Spinal cord (tissue), 10 donors: Measurements from ENCODE around the gene ULBP2. TPM values are rescaled to one million over a fixed set of nuclear protein-coding genes. Genes with fewer than 3 reads are reported as not detected.
A peak's percentile ranks its signal among the peaks of the same experiment; 100 is the strongest.
"Not testable (repeated sequence)": the region's sequence is repeated elsewhere in the genome, so short reads cannot be mapped to it uniquely, and the experiment has no call there.

Experiments
- DNase-seq, 6 donors: peaks; one replicate each; pipeline versions ENCODE4 v3.0.0 to v3.0.0-alpha.2; 2013 to 2015; ENCODE audit warnings: low spot score in 6 of 6, low read depth in 4 of 6
- H3K27ac ChIP-seq: one replicate; pipeline ENCODE4 v1.5.1; 2013; ENCODE audit warnings: low read depth, low read length, control low read depth
- H3K27me3 ChIP-seq: one replicate; pipeline ENCODE4 v1.6.1; 2013; ENCODE audit warnings: low read length; ENCODE audit not compliant: control insufficient read depth, insufficient read depth
- H3K36me3 ChIP-seq: one replicate; pipeline ENCODE4 v1.6.1; 2013; ENCODE audit warnings: low read length; ENCODE audit not compliant: control insufficient read depth, insufficient read depth
- H3K4me1 ChIP-seq: one replicate; pipeline ENCODE4 v1.6.1; 2013; ENCODE audit warnings: low read length; ENCODE audit not compliant: control insufficient read depth, insufficient read depth
- H3K4me3 ChIP-seq: one replicate; pipeline ENCODE4 v1.5.1; 2013; ENCODE audit warnings: low read depth, low read length, control low read depth
- H3K9me3 ChIP-seq: one replicate; pipeline ENCODE4 v1.6.1; 2013; ENCODE audit warnings: low read length; ENCODE audit not compliant: control insufficient read depth, insufficient read depth
- WGBS: methylation state at CpG from one replicate; pipeline ENCODE4 v1.1.5; 2013; ENCODE audit warnings: missing lambda C conversion rate; ENCODE audit not compliant: insufficient coverage; 5-methylcytosine and 5-hydroxymethylcytosine counted together
- polyA plus RNA-seq, 2 donors: library from polyadenylated mRNA; unstranded; fragments of 120-200 nt; gene quantifications; one replicate each; pipeline ENCODE4 v1.2.1, GENCODE V29; 2013; ENCODE audit not compliant: insufficient read length in 2 of 2
- total RNA-seq, 2 donors: library from RNA; depleted of rRNA in 1 of 2; stranded (reverse); fragments of 120-200 nt in 1 of 2; fragments of >200 nt in 1 of 2; gene quantifications; one replicate each; pipeline versions ENCODE4 v1.2.3 to v1.2.4, GENCODE V29; 2013 to 2014
- donor health status: healthy.

Gene ULBP2
- total and polyA plus RNA-seq, 4 donors: 0.55 to 1.9 (median 1.3) TPM

DNA sequence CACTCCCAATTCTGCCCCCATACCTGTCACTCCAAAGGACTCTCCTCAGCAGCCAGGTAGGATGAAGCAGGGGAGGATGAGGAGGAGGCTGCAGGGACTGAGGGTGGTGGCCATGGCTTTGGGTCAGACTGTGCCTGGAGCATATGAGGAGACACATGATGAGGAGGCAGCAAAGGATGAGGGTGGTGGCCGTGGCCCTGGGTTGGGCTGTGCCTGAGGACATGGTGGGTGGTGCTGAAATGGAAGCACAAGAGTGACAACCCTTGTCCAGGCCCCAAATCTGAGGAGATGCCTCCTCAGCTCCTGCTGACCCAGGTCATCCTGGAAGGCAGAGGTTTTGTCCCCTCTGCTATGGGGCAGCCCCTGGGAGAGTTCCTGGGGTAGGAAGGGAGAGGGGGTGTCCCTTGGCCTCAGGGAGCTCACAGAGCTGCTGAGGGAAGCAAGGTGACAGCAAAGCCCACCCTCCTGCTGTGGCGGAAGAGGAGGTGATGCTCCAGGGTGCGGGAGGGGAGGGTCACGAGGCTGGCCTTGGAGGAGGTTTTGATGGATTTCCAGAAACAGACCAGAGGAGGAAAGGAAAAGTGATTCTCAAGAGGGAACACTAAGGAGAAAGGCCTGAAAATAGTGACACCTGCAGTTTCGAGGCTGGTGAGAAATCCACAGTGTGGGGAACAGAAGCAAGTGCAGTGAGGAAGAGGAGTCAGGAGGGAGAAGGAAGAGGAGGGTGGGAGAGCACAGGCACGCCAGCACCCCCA lies 23.5 kb upstream of the ULBP2 start:
- H3K9me3 ChIP-seq: no peaks in the 10 kb centered on the region
- DNase-seq: no peak
- no peaks in the 10 kb centered on the region for H3K36me3 ChIP-seq
- H3K27ac ChIP-seq: no peak overlapping the region
- 79% methylated on average over 6 of the region's 6 CpGs for WGBS
- peaks cover 13% of the 10 kb centered on the region for H3K4me1 ChIP-seq
- H3K27me3 ChIP-seq: peaks cover 19% of the 10 kb centered on the region
- H3K4me3 ChIP-seq: no peak overlapping the region

DNA sequence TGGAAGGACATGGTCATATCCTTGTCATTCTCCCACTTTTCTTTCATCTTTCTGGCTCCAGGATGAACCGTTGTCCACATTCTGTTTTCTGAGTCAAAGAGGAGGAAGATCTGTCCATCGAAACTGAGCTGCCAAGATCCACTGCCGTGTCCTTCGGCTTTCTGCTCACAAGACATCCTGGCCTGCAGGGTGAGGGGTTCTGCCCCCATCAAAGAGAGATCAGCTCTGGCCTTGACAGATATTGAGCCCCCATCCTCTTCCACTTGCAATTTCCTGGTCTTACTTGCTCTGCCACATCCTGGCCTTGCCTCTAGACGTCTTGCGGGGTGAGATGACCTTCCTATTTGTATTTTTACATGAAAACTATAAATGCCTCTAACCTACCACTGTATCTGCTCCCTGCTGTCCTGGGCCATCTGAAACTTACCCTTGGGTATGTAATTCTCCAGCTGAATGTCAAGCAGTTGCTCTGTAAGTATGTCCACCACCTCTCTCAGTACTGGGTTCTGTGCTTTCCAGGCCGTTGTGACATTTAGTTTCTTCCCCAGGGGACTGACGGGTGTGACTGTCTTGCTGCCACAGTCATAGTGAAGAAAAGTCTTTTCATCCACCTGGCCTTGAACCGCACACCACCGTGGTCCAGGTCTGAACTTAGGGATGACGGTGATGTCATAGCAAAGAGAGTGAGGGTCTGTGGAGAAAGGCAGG lies 22.5 kb upstream of the ULBP2 start:
- Histone ChIP-seq H3K4me1 (peaks cover 17% of the 10 kb centered on the region), H3K27me3 (peaks cover 29% of the 10 kb centered on the region)
- not testable (repeated sequence) for DNase-seq, H3K36me3 ChIP-seq, H3K27ac ChIP-seq, H3K4me3 ChIP-seq, H3K9me3 ChIP-seq
- WGBS: 93% methylated on average over 3 of the region's 11 CpGs

DNA sequence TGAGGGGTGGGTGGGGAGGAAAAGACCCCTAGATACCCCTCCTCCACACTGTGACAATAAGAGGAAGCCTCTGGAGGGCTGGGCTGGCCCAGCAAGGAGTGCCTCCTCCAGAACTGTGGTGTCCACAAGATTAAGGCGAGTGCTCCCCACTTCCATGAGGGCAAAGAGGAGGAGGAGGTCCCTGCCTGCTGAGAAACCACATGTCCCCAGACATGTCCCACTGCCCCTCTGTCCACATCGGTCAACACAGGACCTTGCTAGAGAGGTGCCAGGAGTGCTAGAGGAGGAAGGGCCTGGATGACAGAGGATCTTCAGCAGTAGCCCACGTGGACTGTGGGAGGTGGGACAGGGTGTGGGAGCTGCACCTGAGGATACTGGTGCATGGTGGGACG lies 22.0 kb upstream of the ULBP2 start:
- no peaks in the 10 kb centered on the region for H3K9me3 ChIP-seq
- WGBS: 91% methylated on average over 3 of the region's 4 CpGs
- H3K27me3 ChIP-seq: peaks cover 34% of the 10 kb centered on the region
- H3K4me3 ChIP-seq: no peak overlapping the region
- H3K27ac ChIP-seq: no peak overlapping the region
- H3K4me1 ChIP-seq: peaks cover 17% of the 10 kb centered on the region
- H3K36me3 ChIP-seq: no peaks in the 10 kb centered on the region
- DNase-seq: no peak

DNA sequence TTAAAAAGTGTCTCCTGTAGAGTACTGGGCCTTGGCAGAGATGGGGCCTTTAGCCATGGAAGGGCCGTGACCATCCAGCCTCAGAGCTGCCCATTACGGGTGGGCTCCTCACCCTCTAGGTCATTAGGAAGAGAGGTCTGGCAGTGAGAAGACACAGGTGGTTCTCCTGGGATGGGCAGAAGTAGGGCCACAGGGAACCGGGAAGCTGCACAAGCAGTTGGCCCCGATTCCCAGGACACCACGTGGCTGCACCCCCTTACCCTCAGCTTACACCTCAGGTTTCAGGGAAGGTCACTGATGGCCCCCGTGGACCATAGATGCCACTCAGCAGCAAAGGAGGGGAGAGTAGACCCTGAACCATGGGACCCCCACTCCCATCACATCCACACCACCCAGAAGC lies 20.5 kb upstream of the ULBP2 start:
- peaks cover 50% of the 10 kb centered on the region for H3K27me3 ChIP-seq

DNA sequence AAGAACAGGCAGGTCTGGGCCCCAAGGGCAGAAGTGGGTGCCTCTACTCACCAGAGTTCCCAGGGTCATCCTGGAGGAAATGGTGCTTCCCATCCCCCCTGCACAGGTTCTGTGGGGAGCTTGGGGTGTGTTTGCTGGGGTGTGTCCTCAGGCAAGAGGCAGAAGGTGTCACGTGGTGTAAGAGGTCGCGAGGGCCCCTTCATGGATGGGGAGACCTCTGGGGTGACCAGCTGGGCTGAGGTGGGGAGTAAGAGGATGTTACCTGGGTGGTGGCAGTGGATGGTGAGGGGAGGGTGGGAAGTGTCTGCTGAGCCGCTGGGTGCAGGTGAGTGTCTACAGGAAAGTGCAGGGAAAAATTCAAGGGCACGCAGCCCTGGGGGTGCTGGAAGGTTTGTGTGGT lies 19.7 kb upstream of the ULBP2 start:
- not testable (repeated sequence) for H3K36me3 ChIP-seq, H3K9me3 ChIP-seq, H3K4me3 ChIP-seq, DNase-seq, H3K27ac ChIP-seq
- 16% methylated on average over 5 of the region's 5 CpGs for WGBS
- H3K27me3 ChIP-seq: peaks cover 55% of the 10 kb centered on the region
- H3K4me1 ChIP-seq: peaks cover 29% of the 10 kb centered on the region

More for the DNA sequence above, 20.5 kb upstream of the ULBP2 start:
- no peaks in the 10 kb centered on the region for H3K36me3 ChIP-seq
- H3K27ac ChIP-seq: no peak overlapping the region
- 88% methylated on average over 5 of the region's 6 CpGs for WGBS
- no peaks in the 10 kb centered on the region for H3K9me3 ChIP-seq
- no peak for DNase-seq
- peaks cover 28% of the 10 kb centered on the region for H3K4me1 ChIP-seq
- H3K4me3 ChIP-seq: no peak overlapping the region

DNA sequence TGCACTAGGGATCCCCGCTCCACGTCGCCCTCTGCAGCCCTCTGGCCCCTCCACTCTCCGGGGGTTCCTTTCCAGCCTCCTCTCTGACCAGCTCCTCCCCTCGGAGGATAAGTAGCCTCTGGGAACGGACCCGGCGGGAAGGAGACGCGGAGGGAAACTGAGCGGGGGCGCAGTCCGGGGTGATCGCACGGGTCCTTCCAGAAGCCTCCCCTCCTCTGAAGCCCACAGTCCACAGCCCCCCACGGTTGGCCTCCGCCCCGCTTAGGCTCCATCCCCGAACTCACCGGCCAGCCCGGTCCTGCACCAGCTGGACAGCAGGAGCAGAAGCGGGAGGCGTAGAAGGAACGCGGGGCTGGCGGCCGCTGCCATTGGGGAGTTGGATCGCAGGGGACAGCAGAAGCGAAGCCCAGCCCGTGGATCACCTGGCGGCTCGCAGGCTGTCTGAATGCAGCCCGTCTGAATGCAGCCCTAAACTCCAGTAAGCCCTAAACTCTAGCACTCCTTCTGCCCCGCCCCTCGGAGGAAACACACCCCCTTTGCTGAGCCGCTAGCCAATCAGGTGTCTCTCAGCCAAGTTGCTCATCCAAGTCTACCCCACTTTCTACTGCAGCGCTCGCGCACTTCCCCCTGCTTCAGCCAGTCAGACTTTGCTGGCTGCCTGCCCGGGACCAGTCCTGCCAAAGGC lies 19.0 kb upstream of the ULBP2 start, which contains the start of gene RAET1G:
TSS of gene RAET1G (minus strand) at position 480 of the 685 bp plus-strand sequence. CDS start at position 369, 111 bp downstream.
- Histone ChIP-seq H3K27me3 (peaks cover 55% of the 10 kb centered on the region), H3K4me1 (peaks cover 29% of the 10 kb centered on the region), H3K4me3 (peak within 1 kb of the TSS; percentile 51), H3K9me3 (no peaks in the 10 kb centered on the region), H3K27ac (no peak within 1 kb of the TSS), H3K36me3 (no peaks in the 10 kb centered on the region)
- DNase-seq: peak in 4 of 6 donors; percentile 63 to 94 (median 83)
- 1% methylated on average over 38 of the region's 40 CpGs for WGBS

DNA sequence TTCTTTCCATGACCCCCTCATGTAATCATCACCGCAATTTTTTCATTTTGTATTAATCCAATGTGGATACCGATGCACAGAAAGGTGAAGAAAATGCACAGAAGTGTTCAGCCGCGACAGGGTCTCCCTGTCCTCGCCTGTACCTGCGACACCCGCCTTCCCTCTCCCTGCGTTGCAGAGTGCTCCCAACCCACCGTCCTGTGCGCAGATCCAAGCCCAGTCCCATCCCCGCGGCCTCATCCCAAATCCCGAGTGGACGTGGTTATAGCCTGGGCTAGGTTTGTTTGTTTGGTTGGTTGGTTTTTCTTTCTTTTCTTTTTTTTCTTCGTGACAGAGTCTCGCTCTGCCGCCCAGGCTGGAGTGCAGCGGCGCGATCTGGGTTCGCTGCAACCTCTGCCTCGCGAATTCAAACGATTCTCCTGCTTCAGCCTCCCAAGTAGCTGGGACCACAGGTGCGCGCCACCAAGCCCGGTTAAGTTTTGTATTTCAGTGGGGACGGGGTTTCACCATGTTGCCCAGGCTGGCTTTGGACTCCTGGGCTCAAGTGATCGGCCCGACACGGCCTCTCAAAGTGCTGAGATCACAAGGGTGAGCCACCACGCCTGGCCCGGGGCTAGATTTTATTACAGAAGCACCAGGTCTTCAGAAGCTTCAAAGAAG lies 18.4 kb upstream of the ULBP2 start:
- Histone ChIP-seq H3K27ac (no peak overlapping the region), H3K9me3 (no peaks in the 10 kb centered on the region), H3K36me3 (no peaks in the 10 kb centered on the region), H3K4me1 (peaks cover 29% of the 10 kb centered on the region), H3K27me3 (peaks cover 55% of the 10 kb centered on the region), H3K4me3 (peak overlapping the region; percentile 51)
- 18% methylated on average over 23 of the region's 33 CpGs for WGBS
- no peak for DNase-seq

DNA sequence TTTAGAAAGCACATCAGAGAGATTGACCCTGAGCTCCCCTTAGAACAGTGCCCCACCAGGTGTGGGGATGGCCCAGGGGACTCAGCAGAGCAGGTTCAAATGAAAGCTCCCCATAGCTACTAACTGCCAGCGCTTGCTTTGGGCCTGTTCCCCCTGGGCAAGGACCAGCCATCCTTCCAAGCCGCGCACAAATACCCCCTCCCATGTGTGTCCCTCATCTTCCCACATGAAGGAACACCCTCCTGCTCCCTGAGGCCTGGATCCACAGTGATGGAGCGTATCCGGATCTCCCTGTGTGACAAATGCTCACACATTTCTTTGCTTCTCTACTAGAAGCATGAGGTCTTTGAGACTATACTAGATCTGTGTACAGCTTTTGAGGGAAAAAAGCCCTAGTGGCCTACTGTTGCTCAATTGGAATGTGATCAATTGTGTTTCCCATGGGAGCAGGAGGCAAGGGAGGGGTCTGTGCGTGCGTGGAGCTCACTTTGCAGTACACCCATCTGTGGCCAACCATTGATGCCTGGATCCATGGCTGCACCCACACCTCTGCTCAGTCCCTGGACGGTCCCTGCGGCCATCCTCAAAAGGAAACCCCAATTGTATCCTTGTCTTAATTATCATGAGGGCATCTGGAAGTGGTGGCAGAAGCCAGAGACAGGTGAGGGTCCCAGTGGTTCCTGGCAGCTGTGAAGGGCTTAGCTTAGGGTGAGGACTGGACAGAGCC lies 17.4 kb upstream of the ULBP2 start:
- H3K9me3 ChIP-seq: no peaks in the 10 kb centered on the region
- no peak for DNase-seq
- no peaks in the 10 kb centered on the region for H3K36me3 ChIP-seq
- no peak overlapping the region for H3K4me3 ChIP-seq
- no peak overlapping the region for H3K27ac ChIP-seq
- 75% methylated on average over 5 of the region's 9 CpGs for WGBS
- H3K4me1 ChIP-seq: peaks cover 29% of the 10 kb centered on the region
- H3K27me3 ChIP-seq: peaks cover 60% of the 10 kb centered on the region

DNA sequence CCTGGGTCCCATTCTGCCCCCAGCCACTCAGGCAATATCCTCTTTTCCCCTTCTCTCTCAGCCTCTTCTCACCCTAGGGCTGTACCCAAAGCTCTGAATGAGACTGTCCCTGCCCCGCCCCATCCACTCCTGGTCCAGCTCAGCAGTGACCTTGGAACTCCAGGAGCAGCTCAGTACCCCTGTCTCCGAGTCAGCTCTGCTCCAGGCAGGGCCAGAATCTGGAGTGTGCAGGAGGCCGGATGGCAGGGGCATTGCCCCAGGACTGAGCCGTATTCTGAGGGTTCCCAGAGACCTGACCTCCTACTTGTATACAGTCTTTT lies 16.9 kb upstream of the ULBP2 start:
- Histone ChIP-seq H3K27me3 (peaks cover 64% of the 10 kb centered on the region), H3K27ac (no peak overlapping the region)
- 76% methylated on average over 4 of the region's 4 CpGs for WGBS

More for the DNA sequence above, 16.9 kb upstream of the ULBP2 start:
- DNase-seq: no peak
- H3K36me3 ChIP-seq: no peaks in the 10 kb centered on the region
- no peaks in the 10 kb centered on the region for H3K9me3 ChIP-seq
- no peak overlapping the region for H3K4me3 ChIP-seq
- peaks cover 29% of the 10 kb centered on the region for H3K4me1 ChIP-seq
